Measurements from ENCODE around the gene CCDC188.
A peak's percentile ranks its signal among the peaks of the same experiment; 100 is the strongest.

The CCDC188 gene

DNA sequence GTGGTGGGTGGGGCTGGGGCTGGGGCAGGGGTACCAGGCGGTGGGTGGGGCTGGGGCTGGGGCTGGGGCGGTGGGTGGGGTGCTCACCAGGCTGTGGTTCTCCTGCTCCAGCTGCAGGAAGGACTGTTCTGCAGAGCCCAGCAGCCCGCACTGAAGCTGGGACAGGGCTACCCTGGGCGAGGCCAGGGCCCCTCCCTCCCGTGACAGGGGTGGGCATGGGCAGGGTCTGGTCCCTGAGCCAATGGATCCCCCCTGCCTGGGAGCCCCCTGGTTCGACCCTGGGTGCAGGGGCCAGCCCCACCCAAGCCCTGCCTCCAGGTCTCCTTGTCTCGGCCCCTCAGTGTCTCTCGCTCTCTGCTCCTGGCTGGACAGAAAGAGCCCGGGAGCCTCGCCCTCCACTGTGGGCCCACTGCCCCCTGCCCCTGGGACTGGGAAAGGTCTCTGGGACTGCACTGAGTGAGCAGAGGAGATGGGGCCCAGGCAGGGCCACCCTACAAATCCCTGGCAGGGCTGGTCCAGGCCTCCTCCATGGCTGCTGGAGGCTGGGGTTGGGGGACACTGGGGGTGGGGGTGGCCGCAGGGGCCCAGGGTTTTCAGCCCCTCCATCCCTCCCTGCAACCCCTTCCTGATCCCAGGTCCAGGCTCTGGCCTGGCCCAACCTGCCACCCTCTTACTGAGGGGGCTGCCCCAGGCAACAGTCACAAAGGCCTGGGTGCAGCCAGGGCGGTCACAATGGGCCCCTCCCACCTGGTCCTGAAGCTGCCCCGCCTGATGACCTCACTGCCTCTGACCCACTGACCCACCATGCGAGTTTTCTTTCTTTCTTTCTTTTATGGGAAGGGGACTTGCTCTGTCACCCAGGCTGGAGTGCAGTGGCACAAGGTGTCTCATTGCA lies at the start of gene CCDC188:
Gene CCDC188, minus strand, starts transcription at position 675 of the 895 bp plus-strand sequence. Its CDS starts 69 bp downstream, at position 606.
- Histone ChIP-seq H3K9me3 (ENCODE audit: low read depth, low read length) (no peaks in the 10 kb centered on the region), H3K4me3 (no peak within 1 kb of the TSS), H3K36me3 (ENCODE audit: insufficient read depth, low read length) (no peaks in the 10 kb centered on the region), H3K9ac (ENCODE audit: insufficient read length) (no peak within 1 kb of the TSS), H3K27ac (no peak within 1 kb of the TSS)
- DNase-seq (ENCODE audit: low read depth, low spot score), result no peak
- TF ChIP-seq FOXP2 (optimal IDR thresholded peaks at IDR 0.05; ENCODE audit: control extremely low read depth, extremely low read length, insufficient read depth) (no peak), POLR2AphosphoS5 (IDR thresholded peaks at IDR 0.05; ENCODE audit: borderline replicate concordance, low read depth, low read length) (no peak), EZH2 (IDR thresholded peaks at IDR 0.05) (no peak)

GRCh38 chr22:20199906-20200305 lies 49.1 kb upstream of the CCDC188 start:
- Histone ChIP-seq H3K27ac (no peak overlapping the region), H3K4me3 (no peak overlapping the region; the same call in 1 of the 2 replicates), H3K9ac (ENCODE audit: insufficient read length) (no peak overlapping the region), H3K9me3 (ENCODE audit: low read depth, low read length) (no peaks in the 10 kb centered on the region), H3K36me3 (ENCODE audit: insufficient read depth, low read length) (no peaks in the 10 kb centered on the region)
- DNase-seq (ENCODE audit: low read depth, low spot score), result no peak
- TF ChIP-seq FOXP2 (optimal IDR thresholded peaks at IDR 0.05; ENCODE audit: control extremely low read depth, extremely low read length, insufficient read depth) (no peak), EZH2 (IDR thresholded peaks at IDR 0.05) (no peak), POLR2AphosphoS5 (IDR thresholded peaks at IDR 0.05; ENCODE audit: borderline replicate concordance, low read depth, low read length) (no peak)

- H3K9me3 ChIP-seq (ENCODE audit: low read depth, low read length), result no peaks in the 10 kb centered on the region
- H3K9ac ChIP-seq (ENCODE audit: insufficient read length), result no peak overlapping the region
- no peaks in the 10 kb centered on the region for H3K36me3 ChIP-seq (ENCODE audit: insufficient read depth, low read length)
- H3K4me3 ChIP-seq, result no peak overlapping the region
- DNase-seq (ENCODE audit: low read depth, low spot score), result no peak
- no peak for TF ChIP-seq FOXP2 (optimal IDR thresholded peaks at IDR 0.05; ENCODE audit: control extremely low read depth, extremely low read length, insufficient read depth)
- no peak for TF ChIP-seq POLR2AphosphoS5 (IDR thresholded peaks at IDR 0.05; ENCODE audit: borderline replicate concordance, low read depth, low read length)
- TF ChIP-seq EZH2 (IDR thresholded peaks at IDR 0.05), result no peak
- no peak overlapping the region for H3K27ac ChIP-seq
Observed at GRCh38 chr22:20199413-20199842, 48.6 kb upstream of the CCDC188 start.

- peak overlapping the region; percentile 38; the same call in 1 of the 2 replicates for H3K4me3 ChIP-seq
- DNase-seq (ENCODE audit: low read depth, low spot score), result no peak
- H3K36me3 ChIP-seq (ENCODE audit: insufficient read depth, low read length), result no peaks in the 10 kb centered on the region
- TF ChIP-seq FOXP2 (optimal IDR thresholded peaks at IDR 0.05; ENCODE audit: control extremely low read depth, extremely low read length, insufficient read depth) (no peak), POLR2AphosphoS5 (IDR thresholded peaks at IDR 0.05; ENCODE audit: borderline replicate concordance, low read depth, low read length) (no peak), EZH2 (IDR thresholded peaks at IDR 0.05) (no peak)
- no peaks in the 10 kb centered on the region for H3K9me3 ChIP-seq (ENCODE audit: low read depth, low read length)
- no peak overlapping the region for H3K9ac ChIP-seq (ENCODE audit: insufficient read length)
- no peak overlapping the region for H3K27ac ChIP-seq
Observed at GRCh38 chr22:20198557-20199319, 47.9 kb upstream of the CCDC188 start.

- Histone ChIP-seq H3K9ac (ENCODE audit: insufficient read length) (no peak overlapping the region), H3K36me3 (ENCODE audit: insufficient read depth, low read length) (no peaks in the 10 kb centered on the region), H3K4me3 (no peak overlapping the region), H3K27ac (no peak overlapping the region), H3K9me3 (ENCODE audit: low read depth, low read length) (no peaks in the 10 kb centered on the region)
- no peak for DNase-seq (ENCODE audit: low read depth, low spot score)
- TF ChIP-seq POLR2AphosphoS5 (IDR thresholded peaks at IDR 0.05; ENCODE audit: borderline replicate concordance, low read depth, low read length) (no peak), EZH2 (IDR thresholded peaks at IDR 0.05) (no peak)
Observed at GRCh38 chr22:20197407-20198030, 46.7 kb upstream of the CCDC188 start.

DNA sequence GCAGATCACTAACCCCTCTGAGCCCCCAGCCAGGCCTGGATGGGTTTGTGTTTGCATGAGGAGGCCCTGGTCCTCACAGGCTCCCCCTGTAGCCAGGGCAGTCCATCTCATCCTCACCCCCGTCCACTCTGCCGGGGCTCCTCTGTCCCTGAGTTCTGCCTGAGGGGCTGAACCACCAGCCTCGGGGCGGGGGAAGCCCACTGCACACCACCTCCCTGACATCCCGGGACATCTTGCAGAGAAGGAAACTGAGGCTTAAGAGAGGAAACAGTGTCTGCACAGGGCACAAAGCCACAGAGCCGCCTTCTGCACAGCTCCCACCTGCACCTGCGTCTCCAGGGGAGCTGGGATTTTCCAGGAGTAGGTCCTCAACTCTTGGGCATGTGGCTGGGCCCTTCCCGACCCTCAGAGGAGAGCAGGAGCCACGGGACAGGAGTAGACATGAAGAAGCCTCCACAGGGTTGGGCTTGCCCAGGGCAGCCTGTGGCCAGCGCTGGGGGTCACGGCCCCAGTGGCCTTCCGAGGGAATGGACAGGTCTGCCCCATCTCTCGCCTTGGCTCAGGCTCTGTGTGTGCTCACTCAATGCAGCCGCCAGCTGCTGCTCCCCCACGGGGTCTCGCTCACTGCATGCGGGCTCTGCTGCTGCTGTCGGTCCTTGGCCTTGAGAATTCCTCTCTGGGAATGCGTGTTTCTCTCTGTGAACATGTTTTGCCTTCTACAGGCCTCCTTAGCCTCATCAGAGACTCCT lies 45.4 kb upstream of the CCDC188 start:
- H3K9me3 ChIP-seq (ENCODE audit: low read depth, low read length), result no peaks in the 10 kb centered on the region
- DNase-seq (ENCODE audit: low read depth, low spot score), result no peak
- H3K36me3 ChIP-seq (ENCODE audit: insufficient read depth, low read length), result no peaks in the 10 kb centered on the region
- H3K9ac ChIP-seq (ENCODE audit: insufficient read length), result no peak overlapping the region
- no peak for TF ChIP-seq FOXP2 (optimal IDR thresholded peaks at IDR 0.05; ENCODE audit: control extremely low read depth, extremely low read length, insufficient read depth)
- no peak for TF ChIP-seq POLR2AphosphoS5 (IDR thresholded peaks at IDR 0.05; ENCODE audit: borderline replicate concordance, low read depth, low read length)
- TF ChIP-seq EZH2 (IDR thresholded peaks at IDR 0.05), result no peak
- H3K4me3 ChIP-seq, result no peak overlapping the region
- no peak overlapping the region for H3K27ac ChIP-seq

GRCh38 chr22:20194681-20195593 lies 44.1 kb upstream of the CCDC188 start:
- DNase-seq (ENCODE audit: low read depth, low spot score), result no peak
- H3K4me3 ChIP-seq, result no peak overlapping the region
- H3K36me3 ChIP-seq (ENCODE audit: insufficient read depth, low read length), result no peaks in the 10 kb centered on the region
- no peaks in the 10 kb centered on the region for H3K9me3 ChIP-seq (ENCODE audit: low read depth, low read length)
- no peak overlapping the region for H3K9ac ChIP-seq (ENCODE audit: insufficient read length)
- no peak for TF ChIP-seq POLR2AphosphoS5 (IDR thresholded peaks at IDR 0.05; ENCODE audit: borderline replicate concordance, low read depth, low read length)
- TF ChIP-seq FOXP2 (optimal IDR thresholded peaks at IDR 0.05; ENCODE audit: control extremely low read depth, extremely low read length, insufficient read depth), result no peak
- TF ChIP-seq EZH2 (IDR thresholded peaks at IDR 0.05), result no peak
- H3K27ac ChIP-seq, result no peak overlapping the region
